Activated effector memory CD4-positive, alpha-beta T cell treated with Interleukin-2 at 50 U/mL for 16 hours (primary cell): ENCODE results near the gene ROPN1.
"Not testable (repeated sequence)": the region's sequence is repeated elsewhere in the genome, so short reads cannot be mapped to it uniquely, and the experiment has no call there.

ENCODE experiments used
- DNase-seq: peaks from one replicate; pipeline ENCODE4 v3.0.0-alpha.2; 2020

ROPN1 gene

DNA sequence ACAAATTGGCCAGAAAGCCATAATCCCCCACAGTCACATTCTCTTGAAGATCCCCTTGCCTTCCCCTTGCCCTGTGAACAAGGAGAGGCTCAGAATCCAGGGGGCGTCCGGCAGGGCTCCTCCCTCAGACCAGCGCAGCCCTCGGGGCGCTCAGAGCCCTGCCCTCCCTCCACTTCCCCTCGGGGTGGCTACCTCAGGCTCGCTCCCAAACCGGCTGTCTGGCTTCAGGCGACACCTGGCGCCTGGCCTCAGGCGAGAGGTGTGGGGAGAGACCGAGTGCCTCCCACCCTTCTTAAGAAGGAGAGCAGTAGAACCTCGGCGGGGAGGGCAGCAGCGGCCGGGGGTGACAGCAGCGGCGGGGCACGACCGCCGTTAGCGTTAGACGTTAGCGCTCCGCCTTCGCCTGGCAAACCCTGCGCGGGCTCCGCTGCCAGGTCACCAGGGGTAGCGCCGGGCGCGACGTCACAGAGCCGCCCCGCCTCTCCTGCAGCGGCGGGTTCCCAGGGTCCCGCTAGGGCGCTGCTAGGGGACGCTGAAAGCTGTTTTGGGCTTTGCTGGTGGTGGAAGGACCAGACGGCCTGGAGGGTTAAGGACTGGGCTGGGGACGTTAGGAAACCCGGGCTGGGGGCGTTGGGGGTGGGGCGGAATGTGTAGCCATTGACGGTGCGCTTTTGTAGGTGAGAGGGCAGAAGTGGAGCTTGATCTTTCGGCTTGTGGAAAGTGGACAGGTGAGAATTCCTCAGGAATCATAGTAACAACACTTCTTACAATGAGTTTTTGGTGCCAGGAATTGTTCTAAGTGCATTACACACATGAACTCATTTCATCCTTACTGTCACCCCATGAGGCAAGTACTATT, at the start of gene ROPN1:
Gene ROPN1 (minus strand): TSS at position 395 of the 859 bp plus-strand sequence. CDS start 11,643 bp downstream, outside the sequence.
- not testable (repeated sequence) for DNase-seq

- no peak for DNase-seq
Measured at GRCh38 chr3:124041553-124041952, 49.6 kb upstream of the ROPN1 start.

- no peak for DNase-seq
Measured at GRCh38 chr3:124037326-124037725, 45.4 kb upstream of the ROPN1 start.

DNA sequence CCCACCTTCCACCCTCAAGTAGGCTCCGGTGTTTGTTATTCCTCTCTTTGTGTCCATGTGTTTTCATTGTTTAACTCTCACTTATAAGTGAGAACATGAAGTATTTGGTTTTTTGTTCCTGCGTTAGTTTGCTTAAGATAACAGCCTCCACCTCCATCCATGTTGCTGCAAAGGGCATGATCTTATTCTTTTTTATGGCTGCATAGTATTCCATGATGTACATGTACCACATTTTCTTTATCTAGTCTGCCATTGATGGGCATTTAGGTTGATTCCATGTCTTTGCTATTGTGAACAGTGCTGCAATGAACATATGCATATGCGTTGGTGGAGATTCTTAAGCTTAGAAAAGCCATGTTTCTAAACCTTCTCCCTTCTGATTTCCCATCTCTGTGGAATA, 44.3 kb upstream of the ROPN1 start:
- DNase-seq = not testable (repeated sequence)

- DNase-seq = no peak
Measured at GRCh38 chr3:124035463-124036121, 43.7 kb upstream of the ROPN1 start.

DNA sequence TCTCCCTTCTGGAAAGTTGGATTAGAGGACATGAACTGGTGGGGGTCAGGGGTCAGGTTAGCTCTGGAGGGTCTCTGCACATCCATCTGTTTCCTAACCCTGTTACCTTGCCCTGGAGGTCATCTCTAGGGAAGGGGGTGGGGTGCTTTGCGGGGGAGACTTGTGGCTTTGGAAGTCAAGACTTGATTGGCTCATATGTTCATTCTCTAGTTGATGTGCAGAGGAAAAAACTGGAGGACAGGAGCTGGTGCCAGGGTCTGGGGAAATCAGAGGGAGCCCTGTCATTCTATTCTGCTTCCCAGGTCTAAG, 42.9 kb upstream of the ROPN1 start:
- no peak for DNase-seq

DNA sequence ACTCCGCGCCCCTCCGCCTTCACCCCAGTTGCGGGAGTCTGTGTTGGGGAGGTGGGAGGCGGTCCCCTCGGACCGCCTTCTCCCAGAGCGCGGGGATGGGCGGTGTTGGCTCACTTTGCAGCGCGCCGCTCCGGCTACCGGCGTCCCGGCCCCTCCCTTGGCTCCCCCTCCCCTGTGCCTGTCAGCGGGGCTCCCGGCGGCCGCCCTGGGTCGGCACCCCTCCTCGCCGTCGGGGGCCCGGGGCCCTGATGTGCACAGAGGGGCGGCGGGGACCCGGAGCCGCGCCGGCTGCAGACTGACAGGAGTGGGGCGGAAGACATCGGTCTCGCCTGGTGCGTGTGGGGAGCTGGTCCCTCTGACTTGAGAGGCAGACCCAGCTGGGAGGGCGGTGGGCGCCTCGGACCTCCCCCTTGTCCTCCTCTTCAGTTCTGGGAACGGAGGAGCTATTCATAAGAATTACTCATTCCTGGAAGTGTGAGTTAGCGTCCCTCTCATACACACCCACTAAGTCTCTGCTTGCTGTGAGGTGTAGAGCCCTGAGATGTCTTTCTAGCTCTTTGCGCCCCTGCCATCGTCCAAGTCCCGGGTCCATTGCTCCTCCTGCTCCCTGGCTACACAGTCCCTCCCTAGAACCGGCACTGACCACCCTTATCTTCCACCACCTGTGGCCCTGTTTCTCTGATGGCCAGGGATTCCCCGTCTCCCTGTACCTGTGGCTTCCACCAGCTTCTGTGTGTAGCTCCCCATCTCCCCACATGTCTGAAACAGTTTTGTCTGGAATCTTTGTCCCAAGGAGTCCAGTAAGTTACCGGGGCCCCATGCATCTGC, 42.3 kb upstream of the ROPN1 start:
- DNase-seq = no peak

- no peak for DNase-seq
Measured at GRCh38 chr3:124033360-124034015, 41.6 kb upstream of the ROPN1 start, which contains the start of gene KALRN. Gene KALRN (plus strand): TSS chr3:124033369.

- peak; percentile 38 for DNase-seq
Measured at GRCh38 chr3:124032881-124033359, 41.0 kb upstream of the ROPN1 start.

GRCh38 chr3:124032311-124032880, 40.5 kb upstream of the ROPN1 start:
- DNase-seq = no peak

DNA sequence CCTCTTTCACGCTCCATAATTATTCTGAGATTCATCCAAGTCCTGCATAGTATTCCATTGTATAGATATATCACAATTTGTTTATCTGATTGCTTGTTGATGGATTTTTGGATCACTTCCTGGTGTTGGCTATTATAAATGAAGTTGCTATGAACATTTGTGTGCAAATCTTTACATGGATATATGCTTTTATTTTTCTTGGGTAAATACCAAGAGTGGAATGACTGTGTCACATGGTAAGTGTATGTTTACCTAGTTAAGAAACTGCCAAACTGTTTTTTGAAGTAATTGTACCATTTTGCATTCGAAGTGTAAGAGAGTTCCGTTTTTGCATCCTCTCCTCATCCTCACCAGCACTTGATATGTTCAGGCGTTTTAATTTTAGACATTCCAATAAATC, 34.6 kb upstream of the ROPN1 start:
- no peak for DNase-seq

DNA sequence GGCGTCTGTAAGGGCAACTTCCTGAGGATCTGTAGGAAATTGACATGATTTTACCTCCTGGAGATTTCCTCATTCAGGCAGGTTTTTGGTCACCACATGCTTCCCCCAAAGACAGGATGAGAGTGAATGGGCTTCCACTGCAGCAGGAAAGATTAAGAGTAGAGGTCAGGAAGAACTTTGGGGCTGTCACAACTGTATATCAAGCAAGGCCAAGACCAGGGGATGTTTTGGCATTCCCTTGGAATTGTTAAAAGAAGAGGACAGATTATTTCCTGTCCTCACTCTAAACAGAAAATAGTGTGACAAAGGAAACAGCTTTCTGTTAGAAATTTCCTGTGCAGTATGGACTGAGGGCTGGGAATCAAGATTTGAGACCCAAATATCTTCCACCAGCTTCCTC, 31.6 kb upstream of the ROPN1 start:
- DNase-seq = not testable (repeated sequence)

DNA sequence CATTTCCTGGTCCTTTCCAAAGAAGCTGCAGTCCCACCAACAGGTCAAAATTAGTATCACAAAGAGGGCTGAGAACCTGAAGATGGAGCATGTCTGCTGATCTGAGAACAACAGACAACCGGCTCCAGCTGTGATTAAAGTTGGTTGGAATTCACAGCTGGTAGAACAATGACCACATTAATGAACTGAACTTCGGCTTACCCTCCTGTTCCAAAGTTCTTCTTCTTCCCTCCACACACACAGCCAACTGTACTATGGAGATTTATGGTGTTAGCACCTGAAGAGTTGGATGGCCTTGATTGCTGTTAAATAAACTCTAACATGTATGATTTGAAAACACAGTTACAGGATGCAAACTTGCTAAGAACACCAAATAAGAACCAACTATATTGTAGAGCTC, 27.4 kb upstream of the ROPN1 start:
- DNase-seq = no peak

DNA sequence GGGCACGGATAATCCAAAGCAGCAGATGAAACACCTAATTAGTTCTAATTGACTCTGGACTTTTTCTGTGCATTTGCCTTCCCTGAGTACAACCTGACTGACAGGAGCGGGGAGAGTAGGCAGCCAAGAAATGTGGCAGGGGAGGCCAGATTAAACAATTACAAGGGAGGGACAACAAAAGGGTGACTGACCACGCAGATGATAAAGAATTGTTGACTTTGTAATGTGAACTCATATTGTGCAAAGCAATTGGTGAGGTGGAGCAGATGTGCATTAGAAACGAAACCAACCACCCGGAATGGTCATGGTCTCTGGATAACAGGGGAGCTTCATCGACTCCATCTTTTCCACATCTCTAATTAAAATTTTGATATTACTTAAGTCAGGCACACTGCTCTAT, 25.6 kb upstream of the ROPN1 start:
- not testable (repeated sequence) for DNase-seq

DNA sequence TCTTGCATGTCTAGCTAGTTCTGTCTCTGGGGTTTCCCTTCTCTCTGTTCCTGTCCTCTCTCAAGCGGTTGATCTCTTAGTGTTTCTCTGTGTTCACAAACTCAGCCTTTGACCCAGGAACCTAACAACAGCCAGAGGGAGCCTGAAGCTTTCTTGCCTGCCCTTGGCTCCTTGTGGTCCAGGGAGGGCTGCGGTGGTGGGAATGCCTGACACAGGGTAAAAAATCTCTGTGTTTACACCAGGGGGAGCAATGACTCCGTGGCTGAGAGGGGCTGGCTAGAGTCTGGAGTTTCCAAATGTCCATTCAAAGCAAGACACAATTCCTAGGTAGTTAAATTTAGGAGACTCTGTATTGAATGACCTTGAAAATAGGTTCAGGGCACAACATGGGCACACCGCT, 24.6 kb upstream of the ROPN1 start:
- DNase-seq = not testable (repeated sequence)

DNA sequence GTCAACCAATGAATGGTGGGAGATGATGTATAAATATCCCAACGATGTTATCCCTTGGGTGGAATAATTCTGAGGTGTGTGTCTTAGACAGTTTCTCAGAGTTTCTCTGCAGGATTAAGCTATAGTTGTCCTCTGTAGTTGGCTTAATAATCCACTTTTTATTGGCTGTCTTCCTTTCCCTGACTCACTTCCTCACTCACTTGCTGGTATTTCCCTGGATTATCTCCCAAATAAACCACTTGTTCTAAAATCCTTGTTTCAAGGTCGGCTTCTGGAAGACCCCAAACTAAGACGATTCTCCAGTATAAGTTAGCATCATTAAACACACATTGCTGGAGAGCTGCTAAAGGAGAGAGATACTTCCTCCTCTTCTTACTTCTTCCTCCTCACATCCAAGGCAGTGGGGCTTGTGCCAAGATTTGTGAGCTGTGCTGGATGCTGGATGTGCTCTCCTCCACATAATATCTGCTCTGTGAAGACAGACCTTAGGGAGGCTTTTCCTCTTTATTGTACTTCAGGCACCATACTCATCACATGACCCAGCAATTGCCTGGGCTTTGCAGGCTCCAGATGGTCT, 22.5 kb upstream of the ROPN1 start:
- DNase-seq = no peak

DNA sequence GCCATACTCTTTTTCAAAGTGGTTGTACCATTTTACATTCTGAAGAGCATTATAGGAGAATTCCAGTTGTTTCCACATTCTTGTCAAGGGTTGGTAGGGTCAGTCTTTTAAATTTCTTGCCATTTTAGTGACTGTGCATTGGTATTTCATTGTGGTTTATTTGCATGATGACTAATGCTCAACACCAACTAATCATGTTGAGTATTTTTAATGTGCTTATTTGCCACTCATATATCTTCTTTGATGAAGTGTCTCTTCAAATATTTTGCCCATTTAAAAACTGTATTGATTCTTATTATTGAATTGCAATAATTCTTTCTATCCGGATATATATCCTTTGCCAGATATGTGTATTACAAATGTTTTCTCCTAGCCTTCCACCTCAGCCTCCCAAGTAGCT, 16.4 kb upstream of the ROPN1 start:
- not testable (repeated sequence) for DNase-seq

- DNase-seq = no peak
Measured at GRCh38 chr3:124007186-124007585, 15.3 kb upstream of the ROPN1 start.

DNA sequence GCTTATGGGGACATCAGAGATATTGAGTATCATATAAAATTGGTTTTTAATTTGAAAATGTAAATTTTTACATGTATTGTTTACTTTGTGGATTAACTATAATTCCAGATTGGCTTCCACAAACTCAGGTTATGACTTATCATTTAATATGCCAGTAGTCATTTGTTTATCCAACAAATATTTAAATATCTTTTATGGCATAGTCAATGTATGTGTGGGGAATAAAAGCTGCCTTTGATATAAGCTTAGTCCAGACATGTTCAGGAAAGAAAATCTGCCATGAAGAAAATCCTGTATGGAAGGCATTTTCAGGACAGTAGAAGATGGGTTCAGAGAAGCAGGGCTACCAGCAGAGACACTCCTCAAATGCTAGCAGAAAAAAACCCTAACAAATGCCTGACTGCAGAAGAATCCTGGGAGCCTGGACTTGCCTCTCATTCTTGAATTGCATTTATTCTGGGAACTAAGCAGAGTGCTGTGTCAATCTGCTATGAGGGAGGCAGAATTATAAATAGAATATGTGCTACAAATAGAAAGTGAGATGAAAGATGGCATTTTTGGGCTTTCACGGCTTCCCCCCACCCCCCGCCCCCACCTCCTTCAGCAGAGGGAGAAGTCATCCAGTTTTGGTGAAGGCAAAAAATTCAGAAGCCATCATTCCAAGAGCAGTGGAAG, 10.6 kb upstream of the ROPN1 start:
- DNase-seq = not testable (repeated sequence)

DNA sequence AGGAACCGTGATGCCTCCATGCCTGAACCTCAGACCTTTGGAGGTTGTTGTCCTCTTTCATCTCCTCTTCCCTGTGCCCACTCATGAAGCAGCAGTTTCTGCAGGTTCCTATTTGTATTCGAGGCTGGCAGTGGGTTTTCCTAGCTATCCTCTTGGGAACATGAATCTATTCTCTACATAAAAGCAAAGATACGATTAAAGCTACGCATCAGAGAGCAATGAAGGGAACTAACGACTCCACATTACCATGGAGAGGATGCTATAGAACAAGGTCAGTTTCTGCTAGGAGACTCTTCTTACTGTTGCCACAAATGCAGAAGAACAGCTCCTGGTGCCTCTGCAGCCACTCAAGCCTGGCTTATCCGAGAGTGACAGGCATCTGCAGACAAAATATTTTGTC, 9.4 kb upstream of the ROPN1 start:
- not testable (repeated sequence) for DNase-seq

DNA sequence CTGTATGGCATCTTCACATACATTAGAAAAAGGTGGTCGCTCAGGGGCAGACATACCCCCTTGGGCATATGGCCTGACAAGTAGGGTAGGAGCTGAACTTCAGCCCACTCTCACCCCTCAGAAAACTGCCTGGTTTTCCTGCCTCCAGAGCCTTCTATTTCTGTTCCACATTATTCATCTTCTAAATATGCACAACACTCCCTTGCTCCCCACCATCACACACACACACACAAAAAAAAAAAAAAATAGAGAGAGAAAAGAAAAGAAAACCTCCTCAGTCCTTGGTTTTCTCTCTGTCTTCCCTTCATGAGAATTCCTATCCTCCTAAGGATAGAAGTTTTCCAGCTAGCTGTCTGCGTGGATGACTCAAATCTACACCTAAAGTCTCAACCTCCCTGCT, 5.6 kb upstream of the ROPN1 start:
- DNase-seq = no peak
